PC-9 (cell line): ENCODE measurements around the gene PHOSPHO1. TPM values are rescaled to one million over a fixed set of nuclear protein-coding genes. Genes with fewer than 3 reads are reported as not detected.
A peak's percentile ranks its signal among the peaks of the same experiment; 100 is the strongest.

Experiments used
- BruUV-seq: library from RNA; stranded (reverse); fragments of 400-500 nt; replicated peaks from 2 replicates; lab custom pipeline; 2021; lab: Mats Ljungman, UMichigan
- CTCF ChIA-PET: fragments of 300-600 bp; sonication (Branson Sonifier 250); formaldehyde crosslinking; loops from one replicate; lab custom pipeline; 2022; ENCODE audit warnings: antibody characterized with exemption; lab: Charles Lee
- POLR2A ChIA-PET: fragments of 300-600 bp; sonication (Branson Sonifier 250); formaldehyde crosslinking; loops from one replicate; lab custom pipeline; 2022; ENCODE audit warnings: antibody characterized with exemption; ENCODE audit not compliant: unreplicated experiment; lab: Charles Lee
- DNase-seq, 2 experiments: peaks; one replicate each; pipeline versions ENCODE4 v3.0.0 to v3.0.0-alpha.2; 2015 to 2022; ENCODE audit warnings: mixed read lengths in 1 of 2
- H2AFZ ChIP-seq: fragments of 200-600 bp; sonication (generic); 2 replicates; pipeline ENCODE4 v1.8.1; 2017; ENCODE audit warnings: antibody characterized with exemption
- H3F3A ChIP-seq: fragments of 200-600 bp; sonication (generic); 2 replicates; pipeline ENCODE4 v1.8.1; 2017; ENCODE audit warnings: antibody characterized with exemption, mild to moderate bottlenecking, low read depth; ENCODE audit not compliant: insufficient read depth
- H3K27ac ChIP-seq: fragments of 200-600 bp; sonication (generic); 2 replicates; pipeline ENCODE4 v1.6.1; 2016; ENCODE audit warnings: mixed run types
- H3K27me3 ChIP-seq: fragments of 200-600 bp; sonication (generic); 2 replicates; pipeline ENCODE4 v1.6.1; 2016; ENCODE audit warnings: low read depth, mixed run types; ENCODE audit not compliant: insufficient read depth
- H3K36me3 ChIP-seq: fragments of 200-600 bp; sonication (generic); 2 replicates; pipeline ENCODE4 v1.6.1; 2016; ENCODE audit warnings: low read depth, mixed run types
- H3K4me1 ChIP-seq: fragments of 200-600 bp; sonication (generic); replicated peaks from 2 replicates; pipeline ENCODE4 v1.6.1; 2016; ENCODE audit warnings: mixed run types; ENCODE audit not compliant: insufficient read depth
- H3K4me2 ChIP-seq: fragments of 200-600 bp; sonication (generic); 2 replicates; pipeline ENCODE4 v1.6.1; 2017; ENCODE audit warnings: mixed run types
- H3K4me3 ChIP-seq: fragments of 200-600 bp; sonication (generic); 2 replicates; pipeline ENCODE4 v1.6.1; 2016; ENCODE audit warnings: mixed run types
- H3K79me2 ChIP-seq: fragments of 200-600 bp; sonication (generic); 2 replicates; pipeline ENCODE4 v1.6.1; 2017; ENCODE audit warnings: low read depth, mixed run types
- H3K9me2 ChIP-seq: fragments of 200-600 bp; sonication (generic); 2 replicates; pipeline ENCODE4 v1.8.1; 2017; ENCODE audit warnings: mild to moderate bottlenecking; ENCODE audit not compliant: insufficient read depth
- H3K9me3 ChIP-seq: fragments of 200-600 bp; sonication (generic); 2 replicates; pipeline ENCODE4 v1.8.1; 2016; ENCODE audit warnings: low read depth; ENCODE audit not compliant: insufficient read depth
- H4K20me1 ChIP-seq: fragments of 200-600 bp; sonication (generic); 2 replicates; pipeline ENCODE4 v1.8.1; 2017; ENCODE audit not compliant: insufficient read depth
- EZH2 ChIP-seq: fragments of 200-600 bp; sonication (generic); IDR thresholded peaks from 2 replicates; pipeline ENCODE4 v1.8.0; 2017; ENCODE audit warnings: antibody characterized with exemption, low read depth
- intact Hi-C: fragments of 100-400 bp; cut with micrococcal nuclease; formaldehyde crosslinking; loops from one replicate; pipeline ENCODE4 v1.10.0; 2022; ENCODE audit not compliant: unreplicated experiment
- total RNA-seq: library from RNA; stranded (reverse); gene quantifications from 2 replicates; pipeline ENCODE4 v1.2.3, GENCODE V29; 2021
- TF ChIP-seq, protein P1 (sequence below): fragments of 200-600 bp; sonication (generic); conservative IDR thresholded peaks from 2 replicates; pipeline ENCODE4 v1.6.1; 2017; ENCODE audit warnings: mixed run types, antibody characterized with exemption, mild to moderate bottlenecking, moderate library complexity

Gene PHOSPHO1
- total RNA-seq, 1 experiment from 2014 or later = not detected

DNA sequence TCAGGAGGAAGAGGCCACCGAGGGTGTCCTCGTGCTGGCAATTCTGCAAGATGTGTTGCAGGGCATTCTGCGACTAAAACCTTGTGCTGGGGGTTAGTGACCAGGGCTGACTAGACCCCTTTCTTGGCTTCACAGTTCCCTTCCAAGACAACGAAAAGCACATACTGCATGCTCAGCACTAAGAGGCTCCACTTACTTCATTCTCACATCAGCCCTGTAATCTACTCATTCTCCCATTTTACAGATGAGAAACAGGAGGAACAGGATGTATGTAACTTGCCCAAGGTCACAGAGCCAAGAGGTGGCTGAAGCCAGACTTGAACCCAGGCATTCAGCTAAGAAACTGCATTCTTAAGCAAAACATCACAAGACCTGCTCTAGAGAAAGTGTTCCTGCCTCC, 5.3 kb upstream of the PHOSPHO1 start:
- Histone ChIP-seq H3K27me3 (peaks cover 6% of the 10 kb centered on the region; the same call in 1 of the 2 replicates), H4K20me1 (no peaks in the 10 kb centered on the region), H3K4me2 (no peak overlapping the region), H3K36me3 (no peaks in the 10 kb centered on the region), H3K4me3 (no peak overlapping the region), H3F3A (no peaks in the 10 kb centered on the region), H3K9me3 (no peaks in the 10 kb centered on the region), H3K9me2 (no peaks in the 10 kb centered on the region), H3K4me1 (0 out of 2 replicates have a peak, but pooled peaks cover 5% of the 10 kb centered on the region), H3K27ac (no peak overlapping the region), H2AFZ (no peak overlapping the region), H3K79me2 (no peaks in the 10 kb centered on the region)
- TF ChIP-seq EZH2 = no peak
- TF ChIP-seq, protein P1, sequence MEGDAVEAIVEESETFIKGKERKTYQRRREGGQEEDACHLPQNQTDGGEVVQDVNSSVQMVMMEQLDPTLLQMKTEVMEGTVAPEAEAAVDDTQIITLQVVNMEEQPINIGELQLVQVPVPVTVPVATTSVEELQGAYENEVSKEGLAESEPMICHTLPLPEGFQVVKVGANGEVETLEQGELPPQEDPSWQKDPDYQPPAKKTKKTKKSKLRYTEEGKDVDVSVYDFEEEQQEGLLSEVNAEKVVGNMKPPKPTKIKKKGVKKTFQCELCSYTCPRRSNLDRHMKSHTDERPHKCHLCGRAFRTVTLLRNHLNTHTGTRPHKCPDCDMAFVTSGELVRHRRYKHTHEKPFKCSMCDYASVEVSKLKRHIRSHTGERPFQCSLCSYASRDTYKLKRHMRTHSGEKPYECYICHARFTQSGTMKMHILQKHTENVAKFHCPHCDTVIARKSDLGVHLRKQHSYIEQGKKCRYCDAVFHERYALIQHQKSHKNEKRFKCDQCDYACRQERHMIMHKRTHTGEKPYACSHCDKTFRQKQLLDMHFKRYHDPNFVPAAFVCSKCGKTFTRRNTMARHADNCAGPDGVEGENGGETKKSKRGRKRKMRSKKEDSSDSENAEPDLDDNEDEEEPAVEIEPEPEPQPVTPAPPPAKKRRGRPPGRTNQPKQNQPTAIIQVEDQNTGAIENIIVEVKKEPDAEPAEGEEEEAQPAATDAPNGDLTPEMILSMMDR = no peak
- ChIA-PET POLR2A (no interaction called here), CTCF (interaction anchor here (0.7 kb wide), 1 partner anchor 320 kb away, joined by 3 read pairs; no protein-coding TSS in a partner anchor)
- no TSS peak for BruUV-seq
- no peak for DNase-seq
- intact Hi-C loops = no loop called here

DNA sequence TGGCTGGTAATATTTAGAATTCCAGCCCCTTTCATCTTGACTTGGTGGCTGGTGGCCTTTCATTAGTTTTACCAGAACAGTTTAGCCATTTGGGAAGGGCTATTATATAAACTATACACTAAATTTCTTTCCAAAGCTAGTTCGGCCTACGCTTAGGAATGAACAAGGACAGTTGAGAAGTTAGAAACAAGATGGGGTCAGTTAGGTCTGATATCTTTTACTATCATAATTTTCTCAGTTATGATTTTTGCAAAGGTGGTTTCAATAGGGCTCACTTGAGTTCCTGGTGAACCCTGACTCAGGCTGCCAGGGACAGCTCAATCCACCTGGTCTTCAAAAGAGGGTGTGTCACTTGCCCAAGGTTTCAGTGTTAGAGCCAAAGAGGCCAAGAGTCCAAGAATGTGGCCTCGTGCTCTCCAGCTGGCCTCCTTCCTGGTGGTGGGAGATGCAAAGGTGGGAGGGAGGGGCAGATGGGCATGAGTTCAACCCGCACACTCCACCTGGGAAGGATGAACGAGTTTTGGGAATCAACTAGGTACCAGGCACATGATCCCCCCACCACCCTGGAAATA, 4.0 kb upstream of the PHOSPHO1 start:
- POLR2A ChIA-PET = no interaction called here
- CTCF ChIA-PET = no interaction called here
- Histone ChIP-seq H3K4me1 (0 out of 2 replicates have a peak, but pooled peaks cover 5% of the 10 kb centered on the region), H4K20me1 (no peaks in the 10 kb centered on the region), H3K4me2 (no peak overlapping the region), H3F3A (no peaks in the 10 kb centered on the region), H3K4me3 (no peak overlapping the region), H3K36me3 (no peaks in the 10 kb centered on the region), H2AFZ (no peak overlapping the region), H3K79me2 (no peaks in the 10 kb centered on the region), H3K27ac (no peak overlapping the region), H3K27me3 (peaks cover 11% of the 10 kb centered on the region; the same call in 1 of the 2 replicates), H3K9me3 (no peaks in the 10 kb centered on the region), H3K9me2 (no peaks in the 10 kb centered on the region)
- intact Hi-C loops = no loop called here
- no peak for TF ChIP-seq EZH2
- TF ChIP-seq, protein P1 = no peak
- DNase-seq = no peak
- BruUV-seq = no TSS peak

DNA sequence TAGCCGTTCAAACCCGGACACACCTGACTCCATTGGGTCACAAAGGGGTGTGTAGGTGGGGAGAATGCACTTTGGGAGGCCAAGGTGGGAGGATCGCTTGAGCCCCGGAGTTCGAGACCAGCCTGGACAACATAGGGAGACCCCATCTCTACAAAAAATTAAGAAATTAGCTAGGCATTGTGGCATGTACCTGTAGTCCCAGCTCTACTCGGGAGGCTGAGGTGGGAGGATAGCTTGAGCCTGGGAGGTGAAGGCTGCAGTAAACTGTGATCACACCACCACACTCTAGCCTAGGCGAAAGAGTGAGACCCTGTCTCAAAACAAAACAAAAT, 942 bp upstream of the PHOSPHO1 start:
- no peaks in the 10 kb centered on the region for H3K9me3 ChIP-seq
- peaks cover 18% of the 10 kb centered on the region for H3K4me1 ChIP-seq
- POLR2A ChIA-PET = no interaction called here
- H3K9me2 ChIP-seq = no peaks in the 10 kb centered on the region
- no peaks in the 10 kb centered on the region for H3F3A ChIP-seq
- TF ChIP-seq EZH2 = no peak
- TF ChIP-seq, protein P1 = no peak
- no peaks in the 10 kb centered on the region for H3K79me2 ChIP-seq
- peaks cover 17% of the 10 kb centered on the region; the same call in 1 of the 2 replicates for H3K27me3 ChIP-seq
- H3K27ac ChIP-seq = no peak overlapping the region
- H4K20me1 ChIP-seq = no peaks in the 10 kb centered on the region
- H3K4me3 ChIP-seq = peak overlapping the region; percentile 60; the same call in 1 of the 2 replicates
- CTCF ChIA-PET = interaction anchor here (1.2 kb wide), 1 partner anchor 37 kb away, joined by 7 read pairs; no protein-coding TSS in a partner anchor
- no TSS peak for BruUV-seq
- H2AFZ ChIP-seq = no peak overlapping the region
- H3K4me2 ChIP-seq = peak overlapping the region; percentile 88
- no peaks in the 10 kb centered on the region for H3K36me3 ChIP-seq
- no peak for DNase-seq
- intact Hi-C loops = no loop called here
